HUES64 (cell line): ENCODE data around the gene CEP135.
A peak's percentile ranks its signal among the peaks of the same experiment; 100 is the strongest.

Source experiments
- H3K27ac ChIP-seq: 2 replicates; pipeline ENCODE4 v1.7.0; 2013; ENCODE audit warnings: low read depth, low read length, inconsistent platforms
- H3K27me3 ChIP-seq: 2 replicates; pipeline ENCODE4 v1.6.1; 2013; ENCODE audit warnings: mild to moderate bottlenecking, low read length; ENCODE audit not compliant: insufficient read depth
- H3K36me3 ChIP-seq: 2 replicates; pipeline ENCODE4 v1.6.1; 2013; ENCODE audit warnings: mild to moderate bottlenecking, low read length; ENCODE audit not compliant: insufficient read depth
- H3K4me1 ChIP-seq: 2 replicates; pipeline ENCODE4 v1.6.1; 2013; ENCODE audit warnings: mild to moderate bottlenecking, low read length, moderate library complexity; ENCODE audit not compliant: insufficient read depth
- H3K4me3 ChIP-seq: 2 replicates; pipeline ENCODE4 v1.5.1; 2013; ENCODE audit warnings: mild to moderate bottlenecking, low read length, moderate library complexity
- H3K9ac ChIP-seq: 2 replicates; pipeline ENCODE4 v1.6.1; 2013; ENCODE audit warnings: mild to moderate bottlenecking, low read depth, low read length
- H3K9me3 ChIP-seq: 2 replicates; pipeline ENCODE4 v1.6.1; 2013; ENCODE audit warnings: low read depth, low read length; ENCODE audit not compliant: insufficient read depth
- WGBS: fragments of 150-250, 120-280 bp; methylation state at CpG from one replicate; pipeline ENCODE4 v1.1.7; 2013; ENCODE audit warnings: missing lambda C conversion rate; 5-methylcytosine and 5-hydroxymethylcytosine counted together

CEP135 gene

DNA sequence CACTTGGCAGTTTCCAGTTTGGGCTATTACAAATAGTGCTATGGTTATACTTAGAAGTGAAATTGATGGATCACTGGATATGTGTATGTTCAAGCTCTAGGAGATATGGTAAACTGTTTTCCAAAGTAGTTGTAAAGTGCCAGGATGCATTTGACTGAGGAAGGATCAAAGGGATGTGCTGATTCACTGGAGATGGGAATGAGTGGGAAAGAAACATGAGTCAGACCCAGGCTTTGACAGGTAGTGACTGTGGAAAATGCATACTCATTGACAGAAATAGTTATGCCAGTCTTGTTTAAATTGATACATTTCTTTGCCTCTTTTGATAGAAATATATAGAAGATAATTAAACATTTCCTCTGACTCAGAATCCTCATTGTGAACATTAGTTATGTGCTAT is 77.9 kb downstream of the CEP135 start:
- Histone ChIP-seq H3K9me3 (no peaks in the 10 kb centered on the region), H3K27ac (no peak overlapping the region), H3K4me3 (no peak overlapping the region), H3K9ac (no peak overlapping the region), H3K36me3 (peaks cover 51% of the 10 kb centered on the region), H3K27me3 (no peaks in the 10 kb centered on the region), H3K4me1 (no peaks in the 10 kb centered on the region)

DNA sequence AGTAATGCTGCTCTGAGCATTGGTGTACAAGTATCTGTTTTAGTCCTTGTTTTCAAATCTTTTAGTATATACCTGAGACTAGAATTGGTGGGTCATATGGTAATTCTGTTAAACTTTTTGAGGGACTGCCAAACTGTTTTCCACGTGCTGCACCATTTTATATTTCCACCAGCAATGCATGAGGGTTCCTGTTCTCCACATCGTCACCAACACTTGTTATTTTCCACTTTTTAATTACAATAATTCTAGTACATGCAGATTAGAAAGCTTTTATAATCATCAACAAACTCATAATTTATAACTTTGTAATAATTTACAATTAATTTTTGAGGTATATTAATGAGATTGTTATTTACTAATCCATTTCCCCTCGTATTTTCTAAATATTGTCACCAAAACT is 79.4 kb downstream of the CEP135 start:
- no peak overlapping the region for H3K9ac ChIP-seq
- WGBS = 87% methylated on average over 2 of the region's 3 CpGs
- no peak overlapping the region for H3K4me3 ChIP-seq
- H3K27me3 ChIP-seq = no peaks in the 10 kb centered on the region
- H3K36me3 ChIP-seq = peaks cover 47% of the 10 kb centered on the region
- no peak overlapping the region for H3K27ac ChIP-seq
- no peaks in the 10 kb centered on the region for H3K4me1 ChIP-seq
- no peaks in the 10 kb centered on the region for H3K9me3 ChIP-seq

GRCh38 chr4:56038487-56039162 is 89.9 kb downstream of the CEP135 start:
- no peaks in the 10 kb centered on the region for H3K9me3 ChIP-seq
- H3K4me3 ChIP-seq = no peak overlapping the region
- 90% methylated on average over 8 of the region's 8 CpGs for WGBS
- no peaks in the 10 kb centered on the region for H3K27me3 ChIP-seq
- H3K9ac ChIP-seq = no peak overlapping the region
- no peaks in the 10 kb centered on the region for H3K36me3 ChIP-seq
- no peak overlapping the region for H3K27ac ChIP-seq
- peaks cover 7% of the 10 kb centered on the region for H3K4me1 ChIP-seq

DNA sequence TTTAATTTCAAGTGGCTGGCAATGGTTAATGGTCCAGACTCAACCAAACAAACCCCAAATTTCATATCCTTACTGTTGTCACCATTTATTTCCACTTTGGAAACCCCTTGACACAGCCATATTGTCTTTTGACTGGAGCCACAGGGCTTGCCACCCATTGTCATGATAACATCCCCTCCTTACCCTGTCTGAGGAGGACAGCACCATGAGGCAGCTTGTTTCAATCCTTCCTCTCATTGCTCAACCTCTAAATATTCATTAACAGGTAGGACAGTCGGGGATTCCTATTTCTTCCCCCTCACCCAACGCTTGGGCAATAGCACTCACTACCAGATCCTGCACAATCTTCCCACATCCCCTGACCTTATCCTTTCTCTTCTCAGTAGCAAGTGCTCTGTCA is 92.1 kb downstream of the CEP135 start:
- H3K9ac ChIP-seq = no peak overlapping the region
- no peak overlapping the region for H3K4me3 ChIP-seq
- no peak overlapping the region for H3K27ac ChIP-seq
- H3K4me1 ChIP-seq = peaks cover 7% of the 10 kb centered on the region
- H3K36me3 ChIP-seq = no peaks in the 10 kb centered on the region
- no peaks in the 10 kb centered on the region for H3K27me3 ChIP-seq
- no peaks in the 10 kb centered on the region for H3K9me3 ChIP-seq
- 43% methylated on average over 2 of the region's 2 CpGs for WGBS

GRCh38 chr4:56042225-56042624 is 93.5 kb downstream of the CEP135 start:
- no peaks in the 10 kb centered on the region for H3K36me3 ChIP-seq
- no peaks in the 10 kb centered on the region for H3K9me3 ChIP-seq
- H3K27ac ChIP-seq = no peak overlapping the region
- H3K27me3 ChIP-seq = no peaks in the 10 kb centered on the region
- 91% methylated on average over 1 of the region's 1 CpG for WGBS
- no peak overlapping the region for H3K4me3 ChIP-seq
- peaks cover 7% of the 10 kb centered on the region for H3K4me1 ChIP-seq
- H3K9ac ChIP-seq = no peak overlapping the region

DNA sequence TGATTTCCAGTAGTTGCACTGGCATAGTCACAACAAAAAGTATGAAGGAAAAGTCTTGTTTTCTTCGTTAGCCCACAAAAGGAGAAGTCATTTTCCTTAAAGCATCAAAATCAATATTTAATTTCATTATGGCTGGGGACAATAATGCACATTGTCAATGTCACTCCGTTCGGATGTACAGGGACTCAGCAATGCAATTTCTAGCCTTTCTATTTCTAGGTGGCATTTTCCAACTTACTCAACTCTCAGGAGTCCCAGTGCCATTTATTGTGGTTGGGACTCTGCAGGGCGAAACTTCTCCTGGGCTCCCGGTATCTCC is 99.6 kb downstream of the CEP135 start:
- Histone ChIP-seq H3K9me3 (no peaks in the 10 kb centered on the region), H3K36me3 (no peaks in the 10 kb centered on the region), H3K27ac (no peak overlapping the region), H3K27me3 (no peaks in the 10 kb centered on the region; the same call in 1 of the 2 replicates), H3K9ac (peak overlapping the region; percentile 96), H3K4me3 (peak overlapping the region; percentile 75), H3K4me1 (peaks cover 22% of the 10 kb centered on the region)
- 29% methylated on average over 5 of the region's 5 CpGs for WGBS

- H3K27me3 ChIP-seq = no peaks in the 10 kb centered on the region; the same call in 1 of the 2 replicates
- H3K36me3 ChIP-seq = no peaks in the 10 kb centered on the region
- peak overlapping the region; percentile 96 for H3K9ac ChIP-seq
- peak overlapping the region; percentile 81 for H3K27ac ChIP-seq
- no peaks in the 10 kb centered on the region for H3K9me3 ChIP-seq
- peaks cover 22% of the 10 kb centered on the region for H3K4me1 ChIP-seq
- peak overlapping the region; percentile 75 for H3K4me3 ChIP-seq
- under 1% methylated on average over 81 of the region's 81 CpGs for WGBS
These were observed 100.1 kb downstream of the CEP135 start for GRCh38 chr4:56048702-56049431.

DNA sequence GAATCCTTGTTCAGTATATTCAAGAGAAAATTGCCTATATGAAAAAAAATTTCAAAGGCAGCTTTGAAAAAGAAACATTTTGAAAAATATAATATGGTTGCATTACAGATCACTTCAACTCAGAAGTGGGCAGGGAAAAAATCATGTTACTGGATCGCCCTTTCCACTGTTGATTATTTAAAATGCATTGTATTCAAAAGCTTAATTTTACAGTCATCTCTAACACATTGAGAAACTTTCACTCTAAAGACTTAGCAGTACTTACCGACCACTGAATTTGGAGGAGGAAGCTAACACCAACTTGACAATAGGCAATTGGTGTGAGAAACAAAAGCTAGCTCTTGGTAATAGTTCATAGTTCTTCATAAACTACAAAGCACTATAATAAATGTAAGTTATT is 101.9 kb downstream of the CEP135 start:
- no peaks in the 10 kb centered on the region; the same call in 1 of the 2 replicates for H3K27me3 ChIP-seq
- no CpG with 5 or more reads among the region's 2 CpGs for WGBS
- H3K9me3 ChIP-seq = no peaks in the 10 kb centered on the region
- H3K4me1 ChIP-seq = peaks cover 32% of the 10 kb centered on the region
- peak overlapping the region; percentile 75 for H3K4me3 ChIP-seq
- H3K27ac ChIP-seq = no peak overlapping the region
- no peak overlapping the region; the same call in 1 of the 2 replicates for H3K9ac ChIP-seq
- no peaks in the 10 kb centered on the region for H3K36me3 ChIP-seq

DNA sequence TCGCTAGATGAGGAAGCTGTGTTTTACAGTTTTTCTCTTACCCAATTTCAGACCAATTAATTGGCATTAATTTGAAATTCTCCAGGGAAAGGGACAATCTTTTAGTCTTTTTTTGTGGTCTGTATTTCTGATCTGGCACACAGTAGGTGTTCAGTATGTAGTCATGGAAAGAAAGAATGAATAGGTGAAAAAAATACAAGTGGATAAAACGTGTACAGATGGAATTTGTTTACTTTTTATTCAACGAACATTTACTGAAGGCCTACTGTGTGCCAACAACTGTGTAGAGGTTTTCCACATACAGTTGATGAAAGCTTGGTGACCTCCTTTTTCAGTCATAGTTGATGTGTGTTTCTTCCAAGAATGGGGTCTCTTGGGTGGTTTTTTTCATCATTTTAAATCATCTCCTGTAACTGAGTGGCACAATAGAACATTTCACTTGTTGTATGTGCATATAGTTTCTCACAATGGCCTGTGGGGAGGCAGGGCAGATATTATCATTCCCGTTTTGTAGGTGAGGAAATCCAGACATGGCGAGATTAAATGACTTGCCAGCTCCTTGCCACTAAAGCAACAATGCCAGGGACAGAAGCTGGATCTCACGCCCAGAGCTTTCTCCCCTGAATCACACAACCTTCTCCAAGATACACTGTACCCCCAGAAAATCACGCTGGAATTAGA is 102.4 kb downstream of the CEP135 start:
- no peak overlapping the region for H3K4me3 ChIP-seq
- no peak overlapping the region for H3K27ac ChIP-seq
- H3K27me3 ChIP-seq = no peaks in the 10 kb centered on the region; the same call in 1 of the 2 replicates
- peaks cover 36% of the 10 kb centered on the region for H3K4me1 ChIP-seq
- WGBS = 85% methylated on average over 5 of the region's 7 CpGs
- no peaks in the 10 kb centered on the region for H3K9me3 ChIP-seq
- H3K9ac ChIP-seq = no peak overlapping the region
- no peaks in the 10 kb centered on the region for H3K36me3 ChIP-seq

- Histone ChIP-seq H3K9me3 (no peaks in the 10 kb centered on the region), H3K27ac (no peak overlapping the region), H3K36me3 (no peaks in the 10 kb centered on the region), H3K27me3 (no peaks in the 10 kb centered on the region; the same call in 1 of the 2 replicates), H3K4me1 (peaks cover 36% of the 10 kb centered on the region), H3K4me3 (no peak overlapping the region), H3K9ac (no peak overlapping the region)
- 92% methylated on average over 1 of the region's 1 CpG for WGBS
These were observed 102.9 kb downstream of the CEP135 start for GRCh38 chr4:56051710-56052075.

- H3K27ac ChIP-seq = no peak overlapping the region
- WGBS = no CpG with 5 or more reads among the region's 1 CpG
- peaks cover 36% of the 10 kb centered on the region for H3K4me1 ChIP-seq
These were observed 103.7 kb downstream of the CEP135 start for GRCh38 chr4:56052481-56052880.

More at GRCh38 chr4:56052481-56052880, 103.7 kb downstream of the CEP135 start:
- no peaks in the 10 kb centered on the region for H3K9me3 ChIP-seq
- H3K36me3 ChIP-seq = no peaks in the 10 kb centered on the region
- H3K9ac ChIP-seq = no peak overlapping the region
- no peak overlapping the region for H3K4me3 ChIP-seq
- no peaks in the 10 kb centered on the region; the same call in 1 of the 2 replicates for H3K27me3 ChIP-seq
